NCI-H2171 treated with DMSO at 0.1 percent for 48 hours (cell line): ENCODE results near the gene CYB561.

Experiments
- DNase-seq: peaks from one replicate; lab custom pipeline; 2025; lab: John Stamatoyannopoulos, UW

Gene CYB561

GRCh38 chr17:63434951-63435571, 11.0 kb downstream of the CYB561 start:
- no peak for DNase-seq

- DNase-seq, result no peak
Measured at GRCh38 chr17:63433746-63434591, 12.1 kb downstream of the CYB561 start.

- DNase-seq, result no peak
Measured at GRCh38 chr17:63431939-63432804, 13.9 kb downstream of the CYB561 start.

GRCh38 chr17:63431618-63431938, 14.5 kb downstream of the CYB561 start:
- no peak for DNase-seq

DNA sequence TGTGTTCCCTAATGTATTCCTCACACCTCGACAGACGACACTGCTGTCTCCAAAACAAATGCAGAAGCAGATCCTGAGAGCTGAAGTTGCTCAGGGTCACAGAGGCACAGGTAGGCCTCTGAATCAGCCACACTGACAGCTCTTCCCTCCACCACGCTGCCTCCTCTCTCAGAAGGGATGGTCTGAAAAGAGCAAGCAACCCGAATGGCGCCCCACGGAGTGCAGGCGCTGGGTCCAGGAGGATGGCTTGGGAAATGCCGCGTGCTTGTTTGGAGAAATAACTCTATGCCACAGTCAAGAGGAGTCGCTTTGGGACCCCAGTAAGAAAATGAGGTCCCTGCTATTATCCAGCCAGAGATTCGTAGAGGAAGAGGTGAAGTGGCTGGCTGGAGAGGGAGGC, 15.9 kb downstream of the CYB561 start:
- DNase-seq, result no peak

GRCh38 chr17:63429766-63430165, 16.3 kb downstream of the CYB561 start:
- no peak for DNase-seq

GRCh38 chr17:63426917-63427308, 19.2 kb downstream of the CYB561 start:
- no peak for DNase-seq

GRCh38 chr17:63426041-63426916, 19.8 kb downstream of the CYB561 start:
- no peak for DNase-seq

GRCh38 chr17:63425483-63425882, 20.6 kb downstream of the CYB561 start:
- DNase-seq, result peak; percentile 85

DNA sequence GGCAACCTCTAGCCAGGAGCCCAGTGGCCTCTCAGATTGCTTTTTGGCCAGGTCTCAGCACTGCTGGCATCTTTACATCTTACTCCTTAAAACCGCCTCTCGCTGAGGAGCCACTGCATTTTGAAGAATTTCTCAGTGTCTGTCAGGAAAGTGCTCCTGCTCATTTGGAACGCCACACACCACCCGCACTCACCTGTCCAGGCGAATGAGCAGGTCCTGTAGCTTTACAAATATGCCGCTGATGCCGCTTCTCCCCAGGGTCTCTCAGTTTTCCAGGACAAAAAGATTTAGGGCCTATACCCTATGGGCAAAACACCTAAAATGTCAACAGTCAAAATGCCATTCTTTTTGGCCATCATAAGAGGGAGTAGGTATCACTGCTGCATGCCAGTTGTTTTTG, 22.1 kb downstream of the CYB561 start:
- DNase-seq, result no peak

- no peak for DNase-seq
Measured at GRCh38 chr17:63423251-63423950, 22.7 kb downstream of the CYB561 start.

GRCh38 chr17:63421681-63422645, 24.1 kb downstream of the CYB561 start:
- DNase-seq, result no peak

- no peak for DNase-seq
Measured at GRCh38 chr17:63420868-63421680, 25.0 kb downstream of the CYB561 start.

- DNase-seq, result no peak
Measured at GRCh38 chr17:63419949-63420867, 25.9 kb downstream of the CYB561 start.

GRCh38 chr17:63419398-63419797, 26.7 kb downstream of the CYB561 start:
- DNase-seq, result no peak

GRCh38 chr17:63418540-63418939, 27.6 kb downstream of the CYB561 start:
- no peak for DNase-seq

- DNase-seq, result no peak
Measured at GRCh38 chr17:63414222-63414621, 31.9 kb downstream of the CYB561 start.

DNA sequence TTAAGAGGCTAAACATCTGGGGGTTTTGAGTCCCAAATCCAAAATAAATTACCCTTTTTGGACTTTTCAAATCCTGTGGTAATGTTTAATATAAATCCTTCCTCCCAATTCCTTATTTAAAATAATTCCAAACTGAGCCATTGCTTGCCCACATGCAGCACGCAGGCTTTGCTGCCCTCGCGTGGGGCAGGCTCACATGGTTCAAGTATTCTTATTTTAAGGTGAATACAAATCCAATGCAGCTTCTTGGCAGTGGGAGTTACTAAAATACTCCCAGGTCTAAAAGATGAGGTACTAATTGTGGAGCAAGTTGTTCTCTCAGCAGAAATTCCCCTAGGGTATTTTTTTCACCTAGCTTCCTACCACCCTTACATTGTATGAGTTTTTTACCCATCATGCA, 33.0 kb downstream of the CYB561 start:
- DNase-seq, result no peak
